Stimulated activated CD4-positive, alpha-beta T cell treated with anti-CD3 and anti-CD28 coated beads, Interleukin-15, amount 100 ng/mL, for 48 hours (primary cell): ENCODE results near the gene OR51G2.

Experiments
- DNase-seq, 2 donors: peaks; one replicate each; pipeline ENCODE4 v3.0.0-alpha.2; 2020; ENCODE audit warnings: low read depth in 2 of 2

The OR51G2 gene

GRCh38 chr11:4863876-4864275, 55.3 kb downstream of the OR51G2 start:
- no peak for DNase-seq
